ENCODE results near the gene MEIS3. TPM values are rescaled to one million over a fixed set of nuclear protein-coding genes. Genes with fewer than 3 reads are reported as not detected.
A peak's percentile ranks its signal among the peaks of the same experiment; 100 is the strongest.

MEIS3 gene
- total RNA-seq, 3 donors from 2014 or later, result 2.1 to 11.6 (median 4.2) TPM

- peak; percentile 88 for ATAC-seq
- no peak overlapping the region for H3K4me3 ChIP-seq
- no peaks in the 10 kb centered on the region for H3K9me3 ChIP-seq
- no peak for TF ChIP-seq CTCF (IDR thresholded peaks at IDR 0.05)
- intact Hi-C loops (cut with DNase I, micrococcal nuclease), result no loop called here
- H3K36me3 ChIP-seq (ENCODE audit: low read depth), result no peaks in the 10 kb centered on the region
- H3K4me1 ChIP-seq (ENCODE audit: low read depth), result peaks cover 16% of the 10 kb centered on the region
- peak; percentile 59 to 75 (median 68) for DNase-seq
Measured at GRCh38 chr19:47430041-47430802, 10.9 kb upstream of the MEIS3 start.

- DNase-seq, result no peak
- no peak for ATAC-seq
- H3K36me3 ChIP-seq (ENCODE audit: low read depth), result no peaks in the 10 kb centered on the region
- peaks cover 16% of the 10 kb centered on the region for H3K4me1 ChIP-seq (ENCODE audit: low read depth)
- no peak overlapping the region for H3K4me3 ChIP-seq
- TF ChIP-seq CTCF (IDR thresholded peaks at IDR 0.05), result no peak
- intact Hi-C loops (cut with DNase I, micrococcal nuclease), result no loop called here
- H3K9me3 ChIP-seq, result no peaks in the 10 kb centered on the region
Measured at GRCh38 chr19:47429140-47429793, 9.9 kb upstream of the MEIS3 start.

- H3K36me3 ChIP-seq (ENCODE audit: low read depth), result no peaks in the 10 kb centered on the region
- peak; percentile 72 to 82 (median 73) for DNase-seq
- H3K4me3 ChIP-seq, result no peak overlapping the region
- no peak for TF ChIP-seq CTCF (IDR thresholded peaks at IDR 0.05)
- peak; percentile 66 for ATAC-seq
- no peaks in the 10 kb centered on the region for H3K9me3 ChIP-seq
- H3K4me1 ChIP-seq (ENCODE audit: low read depth), result peaks cover 16% of the 10 kb centered on the region
- intact Hi-C loops (cut with DNase I, micrococcal nuclease), result no loop called here
Measured at GRCh38 chr19:47428177-47428894, 9.0 kb upstream of the MEIS3 start.

DNA sequence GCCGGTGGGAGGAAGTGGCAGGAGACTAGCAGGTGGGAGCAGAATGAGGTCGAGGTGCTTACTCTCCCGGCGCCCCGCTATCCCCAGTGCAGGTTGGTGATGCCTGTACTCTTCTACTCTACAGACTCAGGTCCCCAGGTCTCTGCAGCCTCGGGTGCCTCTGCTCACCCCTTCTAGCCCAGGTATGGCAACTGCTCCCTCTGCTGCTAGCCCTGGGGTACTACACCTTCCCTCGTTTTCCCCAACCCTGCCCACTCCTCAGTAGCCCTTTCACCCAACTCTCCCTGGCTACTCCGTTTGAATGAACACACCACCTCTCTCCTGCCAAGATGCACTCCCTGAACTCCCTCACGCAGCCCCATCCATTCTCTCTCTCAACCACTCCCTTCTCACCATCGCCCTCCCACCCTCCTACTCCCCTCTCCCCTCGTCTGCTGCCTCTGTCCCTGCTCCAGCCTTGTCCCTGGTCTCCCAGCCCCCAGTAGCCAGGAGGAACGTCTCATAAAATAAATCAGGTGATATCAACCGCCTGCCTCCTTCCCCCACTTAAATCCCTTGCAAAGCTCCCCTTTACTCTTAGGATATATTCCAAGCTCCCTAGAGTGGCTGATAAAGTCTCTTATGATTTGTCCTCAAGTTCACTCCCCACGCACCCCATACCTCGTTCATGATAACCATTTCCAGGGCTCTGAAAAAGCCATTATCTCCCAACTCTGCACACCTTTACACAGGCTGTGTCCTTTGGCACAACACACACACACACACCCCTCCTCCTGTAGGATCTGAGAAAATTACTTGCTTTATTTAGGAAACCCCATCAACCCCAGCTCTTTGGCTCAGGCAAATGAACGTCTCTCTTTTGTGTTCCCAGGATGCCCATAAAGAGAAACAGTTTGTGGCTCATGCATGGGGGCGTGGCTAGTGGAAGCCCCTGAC is 8.2 kb upstream of the MEIS3 start:
- TF ChIP-seq CTCF (IDR thresholded peaks at IDR 0.05), result peak; percentile 82
- ATAC-seq (peak; percentile 72), DNase-seq (peak in 2 of 3 donors; percentile 57 to 68)
- Histone ChIP-seq H3K9me3 (no peaks in the 10 kb centered on the region), H3K36me3 (ENCODE audit: low read depth) (no peaks in the 10 kb centered on the region), H3K4me1 (ENCODE audit: low read depth) (peaks cover 16% of the 10 kb centered on the region), H3K4me3 (no peak overlapping the region)
- intact Hi-C loops (cut with DNase I, micrococcal nuclease), result no loop called here

Measured in mucosa of descending colon (tissue), 3 donors.